Retinal pigment epithelial cell (primary cell): ENCODE data around the gene PDE4D.

Experiments used
- DNase-seq: peaks from one replicate; pipeline ENCODE4 v3.0.0-alpha.2; 2010; ENCODE audit warnings: low read depth
- H3K4me3 ChIP-seq: 2 replicates; pipeline ENCODE4 v1.5.1; 2011; ENCODE audit warnings: mild to moderate bottlenecking, low read length, control low read depth, moderate library complexity
- CTCF ChIP-seq: conservative IDR thresholded peaks from 2 replicates; pipeline ENCODE4 v1.5.1; 2011; ENCODE audit warnings: low read depth, low read length, control low read depth, inconsistent platforms

Gene PDE4D

GRCh38 chr5:59234236-59234635 lies 659.3 kb downstream of the PDE4D start:
- no peak for TF ChIP-seq CTCF
- no peak for DNase-seq
- no peak overlapping the region for H3K4me3 ChIP-seq

DNA sequence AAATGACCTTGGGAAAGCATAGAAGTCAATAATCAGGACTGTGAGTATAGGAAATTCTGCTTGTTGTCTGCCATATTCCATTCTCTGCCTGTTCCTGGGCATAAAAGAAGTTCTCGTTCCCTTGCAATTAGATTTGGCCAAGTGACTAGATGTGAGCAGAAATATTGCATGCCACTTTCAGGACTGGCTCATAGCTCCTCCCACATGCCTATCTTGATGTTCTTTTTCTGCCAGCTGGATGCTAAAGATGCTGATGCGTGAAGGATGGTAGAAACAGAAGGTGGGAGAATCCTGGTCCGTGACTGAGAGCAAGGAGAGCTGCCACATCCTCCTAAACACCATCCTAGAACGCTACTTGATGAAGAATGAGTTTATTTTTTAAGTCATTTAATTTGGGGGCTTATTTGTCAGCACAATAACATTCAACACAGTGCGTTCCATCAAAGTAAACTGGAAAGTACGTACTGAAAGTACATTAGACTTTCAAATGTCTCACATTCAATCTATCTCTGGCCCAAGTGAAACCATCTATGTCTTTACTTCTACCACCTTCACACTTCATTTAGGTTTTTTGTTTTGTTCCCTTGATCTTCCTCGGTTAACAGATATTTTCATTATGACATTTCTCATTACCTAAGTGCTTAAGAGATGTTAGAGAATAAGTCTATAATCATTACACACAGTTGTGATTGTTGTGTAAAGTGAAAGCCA lies 662.1 kb downstream of the PDE4D start:
- no peak overlapping the region for H3K4me3 ChIP-seq
- no peak for TF ChIP-seq CTCF
- DNase-seq, result no peak

GRCh38 chr5:59222687-59223511 lies 670.6 kb downstream of the PDE4D start:
- DNase-seq, result no peak
- TF ChIP-seq CTCF, result no peak
- H3K4me3 ChIP-seq, result no peak overlapping the region

DNA sequence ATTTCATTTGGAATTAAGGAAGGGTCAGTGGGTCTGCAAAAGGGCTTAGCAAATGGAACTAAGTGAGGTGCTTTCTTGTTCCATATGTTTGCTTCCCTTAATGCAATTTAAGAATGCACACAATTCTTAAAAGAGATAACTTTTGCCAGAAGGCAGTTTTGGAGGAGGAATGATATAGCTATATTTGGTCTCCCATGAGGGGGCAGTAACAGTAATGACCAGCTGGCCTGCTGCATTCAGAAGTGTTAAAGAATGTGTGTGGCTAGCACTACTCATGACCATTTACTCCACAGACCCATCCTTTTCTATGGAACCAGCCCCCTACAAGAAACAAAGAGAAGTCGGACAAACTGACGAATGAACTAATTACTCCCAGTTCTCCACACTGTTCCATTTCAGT lies 671.8 kb downstream of the PDE4D start:
- no peak for DNase-seq
- no peak overlapping the region for H3K4me3 ChIP-seq
- no peak for TF ChIP-seq CTCF

- no peak overlapping the region for H3K4me3 ChIP-seq
- peak; percentile 16 for TF ChIP-seq CTCF
- no peak for DNase-seq
Measured at GRCh38 chr5:59218424-59219045, 675.0 kb downstream of the PDE4D start.

GRCh38 chr5:59216841-59217240 lies 676.7 kb downstream of the PDE4D start:
- TF ChIP-seq CTCF, result no peak
- no peak for DNase-seq
- H3K4me3 ChIP-seq, result no peak overlapping the region
